ENCODE data around the gene DUSP6.

Gene DUSP6

GRCh38 chr12:89328151-89329030, 23.9 kb downstream of the DUSP6 start:
- DNase-seq (ENCODE audit: low spot score in 2 of 2) (no peak), ATAC-seq (replicated peaks; ENCODE audit: extremely low read depth, poor library complexity, severe bottlenecking) (no peak)
- Mint-ChIP-seq H3K4me1 (peaks cover 7% of the 10 kb centered on the region), H3K9me3 (peaks cover 13% of the 10 kb centered on the region), H3K36me3 (ENCODE audit: insufficient read depth) (no peaks in the 10 kb centered on the region), H3K27me3 (peaks cover 17% of the 10 kb centered on the region), H3K27ac (ENCODE audit: low read depth) (no peak overlapping the region), H3K4me3 (no peak overlapping the region)

- Mint-ChIP-seq H3K4me1 (peaks cover 1% of the 10 kb centered on the region), H3K27ac (ENCODE audit: low read depth) (no peak overlapping the region), H3K4me3 (no peak overlapping the region), H3K36me3 (ENCODE audit: insufficient read depth) (no peaks in the 10 kb centered on the region), H3K9me3 (peaks cover 13% of the 10 kb centered on the region), H3K27me3 (peaks cover 17% of the 10 kb centered on the region)
- no peak for ATAC-seq (replicated peaks; ENCODE audit: extremely low read depth, poor library complexity, severe bottlenecking)
- no peak for DNase-seq (ENCODE audit: low spot score in 2 of 2)
Measured at GRCh38 chr12:89327486-89328094, 24.7 kb downstream of the DUSP6 start.

DNA sequence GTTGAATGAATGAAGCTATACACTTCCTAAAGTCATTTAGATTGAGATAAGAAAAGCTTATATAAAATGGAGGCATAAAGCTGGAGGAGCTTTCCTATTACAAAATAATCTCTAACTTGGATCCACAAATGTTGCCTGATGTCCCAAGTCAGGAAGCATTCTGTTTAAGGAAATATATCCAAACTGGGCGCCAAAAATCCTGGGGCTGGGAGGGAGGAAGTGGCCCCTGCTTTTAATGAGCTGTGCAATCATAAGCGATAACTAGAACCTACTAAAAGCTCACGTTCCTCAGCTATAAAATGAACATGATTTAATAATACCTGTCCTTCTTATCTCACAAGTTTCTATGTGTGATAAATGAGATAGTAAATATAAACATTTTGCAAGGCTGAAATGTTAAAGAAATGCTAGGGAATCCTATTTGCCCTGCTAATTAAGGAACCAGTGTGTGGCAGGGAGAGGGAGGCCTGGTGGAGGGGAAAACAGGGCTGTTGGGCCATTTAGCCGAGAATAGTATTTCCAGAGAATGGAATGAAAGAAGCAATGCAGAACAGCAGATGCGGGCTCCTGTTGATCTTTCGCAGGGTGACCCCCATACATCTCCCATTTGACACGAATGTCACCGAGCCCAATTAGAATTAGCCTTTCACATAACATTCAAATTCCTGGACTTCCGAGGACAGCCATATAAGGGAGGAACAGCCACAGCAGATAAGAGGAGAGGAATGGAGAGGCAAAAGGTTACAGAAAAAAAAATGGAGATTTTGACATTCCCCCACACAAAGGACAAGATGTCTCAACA, 25.9 kb downstream of the DUSP6 start:
- peaks cover 17% of the 10 kb centered on the region for H3K27me3 Mint-ChIP-seq
- no peaks in the 10 kb centered on the region for H3K36me3 Mint-ChIP-seq (ENCODE audit: insufficient read depth)
- DNase-seq (ENCODE audit: low spot score in 2 of 2) (no peak), ATAC-seq (replicated peaks; ENCODE audit: extremely low read depth, poor library complexity, severe bottlenecking) (no peak)
- H3K9me3 Mint-ChIP-seq, result peaks cover 11% of the 10 kb centered on the region
- no peaks in the 10 kb centered on the region for H3K4me1 Mint-ChIP-seq
- H3K27ac Mint-ChIP-seq (ENCODE audit: low read depth), result no peak overlapping the region
- H3K4me3 Mint-ChIP-seq, result no peak overlapping the region

GRCh38 chr12:89325495-89325894, 26.8 kb downstream of the DUSP6 start:
- Mint-ChIP-seq H3K9me3 (peaks cover 1% of the 10 kb centered on the region), H3K4me3 (no peak overlapping the region), H3K27me3 (peaks cover 17% of the 10 kb centered on the region), H3K36me3 (ENCODE audit: insufficient read depth) (no peaks in the 10 kb centered on the region), H3K27ac (ENCODE audit: low read depth) (no peak overlapping the region), H3K4me1 (no peaks in the 10 kb centered on the region)
- DNase-seq (ENCODE audit: low spot score in 2 of 2) (no peak), ATAC-seq (replicated peaks; ENCODE audit: extremely low read depth, poor library complexity, severe bottlenecking) (no peak)

DNA sequence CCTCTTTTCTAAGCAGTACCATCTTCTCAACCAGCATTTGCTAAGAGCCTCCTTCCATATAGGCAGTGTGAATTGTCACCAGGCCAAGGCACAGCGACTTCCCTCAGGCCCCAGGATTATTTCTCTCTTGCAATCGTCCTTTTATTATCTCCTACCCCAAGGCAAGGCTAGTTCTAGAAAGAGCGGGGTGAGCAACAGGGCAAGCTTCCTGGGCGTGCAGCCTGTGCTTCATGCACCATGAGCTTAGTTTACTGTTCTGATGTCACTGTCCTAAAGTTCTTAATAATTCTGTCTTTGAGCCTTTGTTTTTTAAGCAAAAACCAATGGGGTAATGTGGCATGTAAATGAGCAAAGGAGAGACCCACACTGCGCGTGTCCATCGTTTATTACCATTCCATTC, 27.9 kb downstream of the DUSP6 start:
- DNase-seq (ENCODE audit: low spot score in 2 of 2) (no peak), ATAC-seq (replicated peaks; ENCODE audit: extremely low read depth, poor library complexity, severe bottlenecking) (no peak)
- Mint-ChIP-seq H3K27me3 (peaks cover 15% of the 10 kb centered on the region), H3K4me3 (no peak overlapping the region), H3K27ac (ENCODE audit: low read depth) (no peak overlapping the region), H3K36me3 (ENCODE audit: insufficient read depth) (no peaks in the 10 kb centered on the region), H3K4me1 (no peaks in the 10 kb centered on the region), H3K9me3 (no peaks in the 10 kb centered on the region)

GRCh38 chr12:89323568-89324218, 28.6 kb downstream of the DUSP6 start:
- H3K4me1 Mint-ChIP-seq, result no peaks in the 10 kb centered on the region

DNA sequence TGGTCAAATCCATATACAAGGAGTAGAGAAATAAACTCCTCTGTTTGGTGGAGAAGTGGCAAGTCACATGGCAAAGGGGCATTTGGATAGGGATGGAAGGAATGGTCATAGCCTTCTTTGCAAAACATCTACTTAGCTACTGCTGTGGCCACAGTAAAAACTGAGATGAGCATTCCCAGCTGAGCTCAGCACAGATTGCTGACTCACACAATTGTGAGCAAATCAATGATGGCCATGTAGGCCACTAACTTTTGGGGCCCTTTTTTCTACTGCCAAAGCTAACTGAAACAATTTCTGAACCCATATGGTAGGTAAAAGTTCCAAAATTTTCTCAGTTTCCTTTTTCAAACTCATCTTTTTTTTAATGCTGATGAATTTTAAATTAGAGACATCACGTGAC, 31.6 kb downstream of the DUSP6 start:
- DNase-seq (ENCODE audit: low spot score in 2 of 2) (no peak), ATAC-seq (replicated peaks; ENCODE audit: extremely low read depth, poor library complexity, severe bottlenecking) (no peak)
- no peaks in the 10 kb centered on the region for H3K4me1 Mint-ChIP-seq
- H3K9me3 Mint-ChIP-seq, result no peaks in the 10 kb centered on the region
- H3K27ac Mint-ChIP-seq (ENCODE audit: low read depth), result no peak overlapping the region
- no peaks in the 10 kb centered on the region for H3K27me3 Mint-ChIP-seq
- no peaks in the 10 kb centered on the region for H3K36me3 Mint-ChIP-seq (ENCODE audit: insufficient read depth)
- no peak overlapping the region for H3K4me3 Mint-ChIP-seq

More at GRCh38 chr12:89323568-89324218, 28.6 kb downstream of the DUSP6 start:
- Mint-ChIP-seq H3K36me3 (ENCODE audit: insufficient read depth) (no peaks in the 10 kb centered on the region), H3K27ac (ENCODE audit: low read depth) (no peak overlapping the region), H3K4me3 (no peak overlapping the region), H3K9me3 (no peaks in the 10 kb centered on the region), H3K27me3 (peaks cover 8% of the 10 kb centered on the region)
- DNase-seq (ENCODE audit: low spot score in 2 of 2), result no peak
- ATAC-seq (replicated peaks; ENCODE audit: extremely low read depth, poor library complexity, severe bottlenecking), result no peak

GRCh38 chr12:89319606-89320005, 32.7 kb downstream of the DUSP6 start:
- ATAC-seq (replicated peaks; ENCODE audit: extremely low read depth, poor library complexity, severe bottlenecking) (no peak), DNase-seq (ENCODE audit: low spot score in 2 of 2) (no peak)
- no peak overlapping the region for H3K4me3 Mint-ChIP-seq

GRCh38 chr12:89319122-89319521, 33.2 kb downstream of the DUSP6 start:
- H3K4me1 Mint-ChIP-seq, result no peaks in the 10 kb centered on the region
- H3K9me3 Mint-ChIP-seq, result no peaks in the 10 kb centered on the region
- H3K36me3 Mint-ChIP-seq (ENCODE audit: insufficient read depth), result no peaks in the 10 kb centered on the region
- no peak for DNase-seq (ENCODE audit: low spot score in 2 of 2)
- ATAC-seq (replicated peaks; ENCODE audit: extremely low read depth, poor library complexity, severe bottlenecking), result no peak
- H3K27ac Mint-ChIP-seq (ENCODE audit: low read depth), result no peak overlapping the region
- no peak overlapping the region for H3K4me3 Mint-ChIP-seq
- H3K27me3 Mint-ChIP-seq, result no peaks in the 10 kb centered on the region

More at GRCh38 chr12:89319606-89320005, 32.7 kb downstream of the DUSP6 start:
- Mint-ChIP-seq H3K4me1 (no peaks in the 10 kb centered on the region), H3K9me3 (no peaks in the 10 kb centered on the region), H3K27ac (ENCODE audit: low read depth) (no peak overlapping the region), H3K27me3 (no peaks in the 10 kb centered on the region), H3K36me3 (ENCODE audit: insufficient read depth) (no peaks in the 10 kb centered on the region)

DNA sequence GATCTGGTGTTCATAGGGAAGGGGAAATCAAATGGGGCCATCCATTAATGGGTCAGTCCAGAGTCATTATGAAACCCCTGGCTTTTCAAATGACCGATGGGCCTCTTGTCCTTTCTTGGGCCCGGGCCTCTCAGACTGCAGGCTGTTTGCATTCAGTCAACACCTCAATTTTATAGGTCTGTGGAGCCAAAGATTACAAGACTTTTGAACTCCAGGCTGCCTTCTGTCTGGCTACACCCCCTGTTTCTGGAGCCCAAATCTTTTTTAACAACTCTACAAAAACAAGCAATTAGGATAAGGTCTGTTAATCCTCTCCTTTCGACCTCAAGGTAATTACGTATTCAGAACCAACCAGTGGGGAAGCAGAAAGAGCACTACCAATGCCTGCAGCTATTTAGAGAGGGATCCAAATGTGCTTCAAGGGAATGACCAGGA, 35.6 kb downstream of the DUSP6 start:
- H3K4me3 Mint-ChIP-seq, result no peak overlapping the region
- DNase-seq (ENCODE audit: low spot score in 2 of 2) (no peak), ATAC-seq (replicated peaks; ENCODE audit: extremely low read depth, poor library complexity, severe bottlenecking) (no peak)
- H3K9me3 Mint-ChIP-seq, result no peaks in the 10 kb centered on the region
- H3K36me3 Mint-ChIP-seq (ENCODE audit: insufficient read depth), result no peaks in the 10 kb centered on the region
- H3K4me1 Mint-ChIP-seq, result no peaks in the 10 kb centered on the region
- no peaks in the 10 kb centered on the region for H3K27me3 Mint-ChIP-seq
- no peak overlapping the region for H3K27ac Mint-ChIP-seq (ENCODE audit: low read depth)

- Mint-ChIP-seq H3K27ac (ENCODE audit: low read depth) (no peak overlapping the region), H3K27me3 (no peaks in the 10 kb centered on the region), H3K4me3 (no peak overlapping the region), H3K9me3 (no peaks in the 10 kb centered on the region), H3K4me1 (peaks cover 7% of the 10 kb centered on the region), H3K36me3 (ENCODE audit: insufficient read depth) (no peaks in the 10 kb centered on the region)
- no peak for ATAC-seq (replicated peaks; ENCODE audit: extremely low read depth, poor library complexity, severe bottlenecking)
- no peak for DNase-seq (ENCODE audit: low spot score in 2 of 2)
Measured at GRCh38 chr12:89314060-89314761, 38.1 kb downstream of the DUSP6 start.
